IgD-negative memory B cell (primary cell): Measurements from ENCODE around the gene TEX2. TPM values are rescaled to one million over a fixed set of nuclear protein-coding genes. Genes with fewer than 3 reads are reported as not detected.

ENCODE experiments used
- H3K27ac Mint-ChIP-seq, 3 donors: one replicate each; pipeline ENCODE4 v1.8.0; 2020 to 2022; ENCODE audit warnings: mild to moderate bottlenecking in 3 of 3, mixed read lengths in 3 of 3, moderate library complexity in 1 of 3
- H3K27me3 Mint-ChIP-seq: one replicate; pipeline ENCODE4 v1.8.0; 2021; ENCODE audit warnings: mixed read lengths
- H3K36me3 Mint-ChIP-seq: one replicate; pipeline ENCODE4 v1.8.0; 2020; ENCODE audit warnings: mild to moderate bottlenecking, mixed read lengths
- H3K4me1 Mint-ChIP-seq, 3 donors: one replicate each; pipeline ENCODE4 v1.8.0; 2020 to 2022; ENCODE audit warnings: mixed read lengths in 3 of 3, mild to moderate bottlenecking in 1 of 3
- H3K4me3 Mint-ChIP-seq, 4 donors: one replicate each; pipeline ENCODE4 v1.8.0; 2020 to 2022; ENCODE audit warnings: mild to moderate bottlenecking in 4 of 4, mixed read lengths in 4 of 4, moderate library complexity in 3 of 4
- H3K9me3 Mint-ChIP-seq, 3 donors: one replicate each; pipeline ENCODE4 v1.8.0; 2020 to 2021; ENCODE audit warnings: mixed read lengths in 3 of 3, mild to moderate bottlenecking in 1 of 3
- polyA plus RNA-seq: library from polyadenylated mRNA; unstranded; fragments of 300-500 nt; fragmentation: Illumina TruSeq; gene quantifications from one replicate; pipeline ENCODE4 v1.2.3, GENCODE V29; 2021

Gene TEX2
- polyA plus RNA-seq, 1 donor from 2014 or later: 2.8 TPM

- H3K9me3 Mint-ChIP-seq: no peaks in the 10 kb centered on the region
Observed at GRCh38 chr17:64151016-64151368, 112.1 kb downstream of the TEX2 start.

GRCh38 chr17:64150237-64151015, 112.6 kb downstream of the TEX2 start:
- no peaks in the 10 kb centered on the region for H3K9me3 Mint-ChIP-seq
- peaks cover 5% of the 10 kb centered on the region for H3K36me3 Mint-ChIP-seq

More at GRCh38 chr17:64151016-64151368, 112.1 kb downstream of the TEX2 start:
- Mint-ChIP-seq H3K4me1 (peaks cover 5 to 17% (median 14%) of the 10 kb centered on the region in 3 donors), H3K27me3 (no peaks in the 10 kb centered on the region), H3K27ac (no peak overlapping the region), H3K4me3 (no peak overlapping the region), H3K36me3 (peaks cover 5% of the 10 kb centered on the region)

GRCh38 chr17:64149196-64149595, 113.9 kb downstream of the TEX2 start:
- Mint-ChIP-seq H3K27me3 (no peaks in the 10 kb centered on the region), H3K27ac (no peak overlapping the region), H3K36me3 (peaks cover 2% of the 10 kb centered on the region), H3K9me3 (no peaks in the 10 kb centered on the region), H3K4me3 (peak overlapping the region in 1 of 4 donors; percentile 34), H3K4me1 (peaks cover 5 to 19% (median 17%) of the 10 kb centered on the region in 3 donors)

More at GRCh38 chr17:64150237-64151015, 112.6 kb downstream of the TEX2 start:
- peaks cover 5 to 17% (median 14%) of the 10 kb centered on the region in 3 donors for H3K4me1 Mint-ChIP-seq
- H3K27me3 Mint-ChIP-seq: no peaks in the 10 kb centered on the region
- H3K27ac Mint-ChIP-seq: peak overlapping the region in 1 of 3 donors; percentile 33
- no peak overlapping the region for H3K4me3 Mint-ChIP-seq

- no peaks in the 10 kb centered on the region for H3K27me3 Mint-ChIP-seq
- peak overlapping the region in 1 of 4 donors; percentile 48 for H3K4me3 Mint-ChIP-seq
- peak overlapping the region in 1 of 3 donors; percentile 33 for H3K27ac Mint-ChIP-seq
- peaks cover 5 to 19% (median 17%) of the 10 kb centered on the region in 3 donors for H3K4me1 Mint-ChIP-seq
- H3K36me3 Mint-ChIP-seq: peaks cover 2% of the 10 kb centered on the region
- no peaks in the 10 kb centered on the region for H3K9me3 Mint-ChIP-seq
Observed at GRCh38 chr17:64148699-64149098, 114.4 kb downstream of the TEX2 start.

- H3K36me3 Mint-ChIP-seq: peaks cover 2% of the 10 kb centered on the region
- no peak overlapping the region for H3K27ac Mint-ChIP-seq
- peak overlapping the region in 3 of 4 donors; percentile 21 to 48 (median 43) for H3K4me3 Mint-ChIP-seq
- H3K27me3 Mint-ChIP-seq: no peaks in the 10 kb centered on the region
- H3K4me1 Mint-ChIP-seq: peaks cover 5 to 19% (median 17%) of the 10 kb centered on the region in 3 donors
- no peaks in the 10 kb centered on the region for H3K9me3 Mint-ChIP-seq
Observed at GRCh38 chr17:64148017-64148631, 114.9 kb downstream of the TEX2 start.

- H3K27ac Mint-ChIP-seq: no peak overlapping the region
- H3K36me3 Mint-ChIP-seq: no peaks in the 10 kb centered on the region
- H3K9me3 Mint-ChIP-seq: no peaks in the 10 kb centered on the region
- H3K4me3 Mint-ChIP-seq: peak overlapping the region in 1 of 4 donors; percentile 48
- no peaks in the 10 kb centered on the region for H3K27me3 Mint-ChIP-seq
- H3K4me1 Mint-ChIP-seq: peaks cover 5 to 19% (median 17%) of the 10 kb centered on the region in 3 donors
Observed at GRCh38 chr17:64147110-64148016, 115.7 kb downstream of the TEX2 start.

- Mint-ChIP-seq H3K27ac (no peak overlapping the region), H3K36me3 (no peaks in the 10 kb centered on the region), H3K4me3 (no peak overlapping the region), H3K9me3 (no peaks in the 10 kb centered on the region), H3K4me1 (peaks cover 5 to 19% (median 17%) of the 10 kb centered on the region in 3 donors), H3K27me3 (no peaks in the 10 kb centered on the region)
Observed at GRCh38 chr17:64146418-64147109, 116.5 kb downstream of the TEX2 start.

GRCh38 chr17:64145751-64146417, 117.2 kb downstream of the TEX2 start:
- Mint-ChIP-seq H3K4me1 (peaks cover 5 to 19% (median 17%) of the 10 kb centered on the region in 3 donors), H3K9me3 (no peaks in the 10 kb centered on the region), H3K27ac (no peak overlapping the region), H3K27me3 (no peaks in the 10 kb centered on the region), H3K36me3 (no peaks in the 10 kb centered on the region), H3K4me3 (no peak overlapping the region)

GRCh38 chr17:64145375-64145750, 117.7 kb downstream of the TEX2 start:
- Mint-ChIP-seq H3K27me3 (no peaks in the 10 kb centered on the region), H3K4me1 (peaks cover 5 to 19% (median 17%) of the 10 kb centered on the region in 3 donors), H3K9me3 (no peaks in the 10 kb centered on the region), H3K27ac (no peak overlapping the region), H3K4me3 (no peak overlapping the region), H3K36me3 (no peaks in the 10 kb centered on the region)

- H3K4me3 Mint-ChIP-seq: no peak overlapping the region
- no peak overlapping the region for H3K27ac Mint-ChIP-seq
- no peaks in the 10 kb centered on the region for H3K9me3 Mint-ChIP-seq
- H3K27me3 Mint-ChIP-seq: no peaks in the 10 kb centered on the region
- H3K36me3 Mint-ChIP-seq: peaks cover 2% of the 10 kb centered on the region
- H3K4me1 Mint-ChIP-seq: no peaks in the 10 kb centered on the region
Observed at GRCh38 chr17:64139542-64139941, 123.5 kb downstream of the TEX2 start.

GRCh38 chr17:64138441-64138840, 124.6 kb downstream of the TEX2 start:
- H3K27me3 Mint-ChIP-seq: no peaks in the 10 kb centered on the region
- no peak overlapping the region for H3K27ac Mint-ChIP-seq
- H3K4me3 Mint-ChIP-seq: no peak overlapping the region
- no peaks in the 10 kb centered on the region for H3K9me3 Mint-ChIP-seq
- H3K36me3 Mint-ChIP-seq: peaks cover 2% of the 10 kb centered on the region
- no peaks in the 10 kb centered on the region for H3K4me1 Mint-ChIP-seq

- H3K4me1 Mint-ChIP-seq: peaks cover 3 to 15% (median 6%) of the 10 kb centered on the region in 3 donors
- H3K4me3 Mint-ChIP-seq: no peak overlapping the region
- H3K9me3 Mint-ChIP-seq: no peaks in the 10 kb centered on the region
- H3K27ac Mint-ChIP-seq: no peak overlapping the region
- H3K36me3 Mint-ChIP-seq: peaks cover 3% of the 10 kb centered on the region
- H3K27me3 Mint-ChIP-seq: no peaks in the 10 kb centered on the region
Observed at GRCh38 chr17:64135000-64135399, 128.1 kb downstream of the TEX2 start.

GRCh38 chr17:64134216-64134970, 128.7 kb downstream of the TEX2 start:
- Mint-ChIP-seq H3K4me3 (no peak overlapping the region), H3K4me1 (peaks cover 3 to 15% (median 6%) of the 10 kb centered on the region in 3 donors), H3K36me3 (peaks cover 3% of the 10 kb centered on the region), H3K27ac (no peak overlapping the region), H3K9me3 (no peaks in the 10 kb centered on the region), H3K27me3 (no peaks in the 10 kb centered on the region)
